Measurements from ENCODE around the gene TP63. TPM values are rescaled to one million over a fixed set of nuclear protein-coding genes. Genes with fewer than 3 reads are reported as not detected.

The TP63 gene
- polyA plus RNA-seq, 1 experiment = not detected

- TF ChIP-seq CTCF (IDR thresholded peaks at IDR 0.05; ENCODE audit: low read depth, low read length) = no peak
- H3K4me3 ChIP-seq (ENCODE audit: low read depth, low read length) = no peak overlapping the region
- H3K27ac ChIP-seq (ENCODE audit: low read depth, low read length) = no peak overlapping the region
- no peak for DNase-seq (ENCODE audit: low read depth, low spot score)
- no peaks in the 10 kb centered on the region for H3K27me3 ChIP-seq (ENCODE audit: control insufficient read depth, insufficient read depth, low read length)
- ChIA-PET POLR2A (no interaction called here), CTCF (no interaction called here)
- H3K9me3 ChIP-seq (ENCODE audit: control insufficient read depth, insufficient read depth, low read length) = no peaks in the 10 kb centered on the region
These were observed 5.6 kb upstream of the TP63 start for GRCh38 chr3:189625572-189625971.

- ChIA-PET POLR2A (no interaction called here), CTCF (no interaction called here)
- Histone ChIP-seq H3K27me3 (ENCODE audit: control insufficient read depth, insufficient read depth, low read length) (no peaks in the 10 kb centered on the region), H3K27ac (ENCODE audit: low read depth, low read length) (no peak overlapping the region), H3K9me3 (ENCODE audit: control insufficient read depth, insufficient read depth, low read length) (no peaks in the 10 kb centered on the region), H3K4me3 (ENCODE audit: low read depth, low read length) (no peak overlapping the region)
- no peak for DNase-seq (ENCODE audit: low read depth, low spot score)
- TF ChIP-seq CTCF (IDR thresholded peaks at IDR 0.05; ENCODE audit: low read depth, low read length) = no peak
These were observed 4.9 kb upstream of the TP63 start for GRCh38 chr3:189626286-189626685.

GRCh38 chr3:189629803-189630455 is 1.3 kb upstream of the TP63 start:
- no peak for DNase-seq (ENCODE audit: low read depth, low spot score)
- H3K9me3 ChIP-seq (ENCODE audit: control insufficient read depth, insufficient read depth, low read length) = no peaks in the 10 kb centered on the region
- POLR2A ChIA-PET = no interaction called here
- H3K27ac ChIP-seq (ENCODE audit: low read depth, low read length) = no peak overlapping the region
- CTCF ChIA-PET = no interaction called here
- no peak overlapping the region for H3K4me3 ChIP-seq (ENCODE audit: low read depth, low read length)
- H3K27me3 ChIP-seq (ENCODE audit: control insufficient read depth, insufficient read depth, low read length) = no peaks in the 10 kb centered on the region
- TF ChIP-seq CTCF (IDR thresholded peaks at IDR 0.05; ENCODE audit: low read depth, low read length) = no peak

- Histone ChIP-seq H3K9me3 (ENCODE audit: control insufficient read depth, insufficient read depth, low read length) (no peaks in the 10 kb centered on the region), H3K27me3 (ENCODE audit: control insufficient read depth, insufficient read depth, low read length) (no peaks in the 10 kb centered on the region), H3K4me3 (ENCODE audit: low read depth, low read length) (no peak overlapping the region), H3K27ac (ENCODE audit: low read depth, low read length) (no peak overlapping the region)
- DNase-seq (ENCODE audit: low read depth, low spot score) = no peak
- no peak for TF ChIP-seq CTCF (IDR thresholded peaks at IDR 0.05; ENCODE audit: low read depth, low read length)
- ChIA-PET POLR2A (no interaction called here), CTCF (no interaction called here)
These were observed 319 bp upstream of the TP63 start for GRCh38 chr3:189630767-189631372.

- DNase-seq (ENCODE audit: low read depth, low spot score) = no peak
- CTCF ChIA-PET = no interaction called here
These were observed 220 bp downstream of the TP63 start for GRCh38 chr3:189631409-189631808.

More at GRCh38 chr3:189631409-189631808, 220 bp downstream of the TP63 start:
- TF ChIP-seq CTCF (IDR thresholded peaks at IDR 0.05; ENCODE audit: low read depth, low read length) = no peak
- Histone ChIP-seq H3K27me3 (ENCODE audit: control insufficient read depth, insufficient read depth, low read length) (peaks cover 1% of the 10 kb centered on the region), H3K9me3 (ENCODE audit: control insufficient read depth, insufficient read depth, low read length) (no peaks in the 10 kb centered on the region), H3K4me3 (ENCODE audit: low read depth, low read length) (no peak overlapping the region), H3K27ac (ENCODE audit: low read depth, low read length) (no peak overlapping the region)
- POLR2A ChIA-PET = no interaction called here

Measured in AG04450 (cell line).